ENCODE results near the gene DAPK1. TPM values are rescaled to one million over a fixed set of nuclear protein-coding genes. Genes with fewer than 3 reads are reported as not detected.
A peak's percentile ranks its signal among the peaks of the same experiment; 100 is the strongest.

The DAPK1 gene
- total RNA-seq, 1 donor from 2014 or later: 67.4 TPM

GRCh38 chr9:87671925-87672324 lies 174.3 kb downstream of the DAPK1 start:
- DNase-seq: no peak

- DNase-seq: no peak
Measured at GRCh38 chr9:87672586-87672985, 174.9 kb downstream of the DAPK1 start.

- no peak for DNase-seq
Measured at GRCh38 chr9:87673446-87674120, 175.9 kb downstream of the DAPK1 start.

GRCh38 chr9:87674565-87675299 lies 177.1 kb downstream of the DAPK1 start:
- DNase-seq: no peak

- DNase-seq: no peak
Measured at GRCh38 chr9:87675906-87676515, 178.3 kb downstream of the DAPK1 start.

GRCh38 chr9:87676976-87677775 lies 179.5 kb downstream of the DAPK1 start:
- DNase-seq: no peak

GRCh38 chr9:87677776-87678587 lies 180.3 kb downstream of the DAPK1 start:
- no peak for DNase-seq

- DNase-seq: peak; percentile 22
Measured at GRCh38 chr9:87678650-87679355, 181.1 kb downstream of the DAPK1 start.

GRCh38 chr9:87681271-87682061 lies 183.8 kb downstream of the DAPK1 start:
- no peak for DNase-seq

GRCh38 chr9:87682085-87682484 lies 184.4 kb downstream of the DAPK1 start:
- DNase-seq: no peak

GRCh38 chr9:87682618-87683017 lies 185.0 kb downstream of the DAPK1 start:
- no peak for DNase-seq

GRCh38 chr9:87683751-87684626 lies 186.3 kb downstream of the DAPK1 start:
- no peak for DNase-seq

GRCh38 chr9:87684627-87685219 lies 187.1 kb downstream of the DAPK1 start:
- no peak for DNase-seq

- DNase-seq: no peak
Measured at GRCh38 chr9:87685441-87685840, 187.8 kb downstream of the DAPK1 start.

- DNase-seq: no peak
Measured at GRCh38 chr9:87685871-87686519, 188.3 kb downstream of the DAPK1 start.

- DNase-seq: no peak
Measured at GRCh38 chr9:87686520-87687090, 188.9 kb downstream of the DAPK1 start.

GRCh38 chr9:87687207-87687606 lies 189.5 kb downstream of the DAPK1 start:
- DNase-seq: no peak

- DNase-seq: no peak
Measured at GRCh38 chr9:87694236-87694755, 196.6 kb downstream of the DAPK1 start.

Data from occipital lobe (tissue), 2 donors.